Stimulated activated naive CD4-positive, alpha-beta T cell treated with Interleukin-2 at 50 U/mL for 16 hours (primary cell): ENCODE data around the gene NANOS2.

Experiments
- DNase-seq: peaks from one replicate; lab custom pipeline; 2025; lab: John Stamatoyannopoulos, UW

The NANOS2 gene

GRCh38 chr19:45895519-45895972, 19.0 kb downstream of the NANOS2 start:
- DNase-seq: no peak

- DNase-seq: no peak
Observed at GRCh38 chr19:45890877-45891276, 23.7 kb downstream of the NANOS2 start.

- no peak for DNase-seq
Observed at GRCh38 chr19:45889210-45889885, 25.2 kb downstream of the NANOS2 start.

- no peak for DNase-seq
Observed at GRCh38 chr19:45887200-45887710, 27.3 kb downstream of the NANOS2 start.

GRCh38 chr19:45886427-45887199, 28.0 kb downstream of the NANOS2 start:
- DNase-seq: peak; percentile 87

GRCh38 chr19:45885556-45886426, 28.8 kb downstream of the NANOS2 start, which contains the start of gene IRF2BP1:
Gene IRF2BP1, minus strand, starts transcription at chr19:45886141. Its CDS starts 367 bp downstream, at chr19:45885774.
- peak; percentile 88 for DNase-seq

- DNase-seq: no peak
Observed at GRCh38 chr19:45884682-45885555, 29.7 kb downstream of the NANOS2 start.

GRCh38 chr19:45883881-45884681, 30.5 kb downstream of the NANOS2 start:
- no peak for DNase-seq

- no peak for DNase-seq
Observed at GRCh38 chr19:45883586-45883880, 31.0 kb downstream of the NANOS2 start.

GRCh38 chr19:45882652-45883585, 31.7 kb downstream of the NANOS2 start:
- DNase-seq: peak; percentile 76

GRCh38 chr19:45881909-45882528, 32.6 kb downstream of the NANOS2 start:
- no peak for DNase-seq

GRCh38 chr19:45881082-45881908, 33.3 kb downstream of the NANOS2 start:
- DNase-seq: no peak

GRCh38 chr19:45879971-45880370, 34.6 kb downstream of the NANOS2 start:
- DNase-seq: no peak

GRCh38 chr19:45879055-45879454, 35.5 kb downstream of the NANOS2 start:
- no peak for DNase-seq

GRCh38 chr19:45878043-45878794, 36.4 kb downstream of the NANOS2 start:
- no peak for DNase-seq

- peak; percentile 40 for DNase-seq
Observed at GRCh38 chr19:45876411-45877197, 38.0 kb downstream of the NANOS2 start.

- DNase-seq: no peak
Observed at GRCh38 chr19:45876161-45876410, 38.5 kb downstream of the NANOS2 start.
